OCI-LY1 (cell line): Measurements from ENCODE around the gene OR56A5.
A peak's percentile ranks its signal among the peaks of the same experiment; 100 is the strongest.

Experiments
- H2AFZ ChIP-seq: fragments of 200-600 bp; sonication (generic), shearing (Covaris generic); 2 replicates; pipeline ENCODE4 v1.6.0; 2014; ENCODE audit warnings: antibody characterized with exemption, mild to moderate bottlenecking, low read length
- H3F3A ChIP-seq: fragments of 200-600 bp; sonication (generic), shearing (Covaris generic); 2 replicates; pipeline ENCODE4 v1.6.0; 2014; ENCODE audit warnings: mild to moderate bottlenecking, antibody characterized with exemption, low read length, moderate library complexity; ENCODE audit not compliant: insufficient read depth
- H3K27ac ChIP-seq: fragments of 200-600 bp; sonication (generic); 2 replicates; pipeline ENCODE4 v1.5.1; 2014; ENCODE audit warnings: low read length, mixed run types, mild to moderate bottlenecking, low read depth; ENCODE audit not compliant: poor library complexity, severe bottlenecking
- H3K27me3 ChIP-seq: fragments of 200-600 bp; sonication (generic); 2 replicates; pipeline ENCODE4 v1.6.0; 2014; ENCODE audit warnings: antibody characterized with exemption, mild to moderate bottlenecking, low read length, moderate library complexity; ENCODE audit not compliant: insufficient read depth
- H3K36me3 ChIP-seq: fragments of 200-600 bp; sonication (generic); 2 replicates; pipeline ENCODE4 v1.6.1; 2014; ENCODE audit warnings: mild to moderate bottlenecking, antibody characterized with exemption, low read length, moderate library complexity, mixed read lengths; ENCODE audit not compliant: insufficient read depth
- H3K4me1 ChIP-seq: fragments of 200-600 bp; sonication (generic); 2 replicates; pipeline ENCODE4 v1.5.1; 2014; ENCODE audit warnings: mild to moderate bottlenecking, low read length, moderate library complexity; ENCODE audit not compliant: insufficient read depth, severe bottlenecking
- H3K4me2 ChIP-seq: fragments of 200-600 bp; sonication (generic), shearing (Covaris generic); 2 replicates; pipeline ENCODE4 v1.6.1; 2014; ENCODE audit warnings: low read length
- H3K4me3 ChIP-seq: fragments of 200-600 bp; sonication (generic); 2 replicates; pipeline ENCODE4 v1.5.1; 2014; ENCODE audit warnings: low read length, low read depth, mild to moderate bottlenecking, mixed read lengths; ENCODE audit not compliant: poor library complexity, severe bottlenecking
- H3K79me2 ChIP-seq: fragments of 200-600 bp; shearing (Covaris generic); 2 replicates; pipeline ENCODE4 v1.6.1; 2016; ENCODE audit warnings: mixed run types, low read length, mixed read lengths; ENCODE audit not compliant: insufficient read depth
- H3K9ac ChIP-seq: fragments of 200-600 bp; sonication (generic), shearing (Covaris generic); 2 replicates; pipeline ENCODE4 v1.6.1; 2014; ENCODE audit warnings: mild to moderate bottlenecking, low read length, mixed read lengths
- H3K9me2 ChIP-seq: fragments of 200-600 bp; sonication (generic), shearing (Covaris generic); 2 replicates; pipeline ENCODE4 v1.6.1; 2014; ENCODE audit warnings: low read depth, mild to moderate bottlenecking, low read length, mixed read lengths
- H3K9me3 ChIP-seq: fragments of 200-600 bp; shearing (Covaris generic); 2 replicates; pipeline ENCODE4 v1.6.1; 2014; ENCODE audit warnings: low read length, mixed read lengths
- H4K20me1 ChIP-seq: fragments of 200-600 bp; sonication (generic), shearing (Covaris generic); 2 replicates; pipeline ENCODE4 v1.6.0; 2016; ENCODE audit warnings: mild to moderate bottlenecking, low read length; ENCODE audit not compliant: insufficient read depth
- CTCF ChIP-seq: fragments of 200-600 bp; sonication (generic), shearing (Covaris generic); IDR thresholded peaks from 2 replicates; pipeline ENCODE4 v1.5.1; 2017; ENCODE audit warnings: mild to moderate bottlenecking, antibody characterized with exemption, low read length, moderate library complexity, mixed read lengths
- EZH2 ChIP-seq: fragments of 200-600 bp; sonication (generic), shearing (Covaris generic); IDR thresholded peaks from 2 replicates; pipeline ENCODE4 v1.8.0; 2017; ENCODE audit warnings: borderline replicate concordance, mixed run types, mild to moderate bottlenecking, antibody characterized with exemption, low read length, moderate library complexity, mixed read lengths

Gene OR56A5

DNA sequence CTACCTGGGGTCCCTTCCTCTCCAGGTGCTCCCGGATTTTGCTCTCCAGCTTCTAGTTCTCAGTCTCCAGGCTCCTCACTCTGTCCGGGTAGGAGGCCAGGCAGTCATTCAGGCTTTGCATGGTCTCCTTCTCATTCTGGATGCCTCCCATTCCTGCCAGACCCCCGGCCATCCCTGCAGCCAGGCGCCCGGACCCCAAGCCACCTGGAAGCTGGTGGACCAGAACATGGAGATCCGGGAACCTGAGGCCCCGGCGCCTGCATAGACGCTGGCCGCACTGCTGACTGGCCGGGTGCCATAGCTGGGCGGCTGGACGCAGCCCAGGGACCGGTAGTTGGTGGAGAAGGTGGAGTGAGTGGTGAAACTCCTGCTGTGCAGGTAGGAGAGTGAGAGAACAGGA, 26.5 kb upstream of the OR56A5 start:
- no peak overlapping the region for H2AFZ ChIP-seq
- no peaks in the 10 kb centered on the region for H3F3A ChIP-seq
- no peaks in the 10 kb centered on the region for H4K20me1 ChIP-seq
- no peak overlapping the region for H3K4me3 ChIP-seq
- H3K9ac ChIP-seq: no peak overlapping the region
- no peaks in the 10 kb centered on the region for H3K27me3 ChIP-seq
- H3K36me3 ChIP-seq: no peaks in the 10 kb centered on the region
- H3K4me1 ChIP-seq: no peaks in the 10 kb centered on the region
- no peaks in the 10 kb centered on the region for H3K9me3 ChIP-seq
- H3K4me2 ChIP-seq: no peak overlapping the region
- H3K79me2 ChIP-seq: no peaks in the 10 kb centered on the region
- TF ChIP-seq EZH2 (no peak), CTCF (no peak)
- H3K9me2 ChIP-seq: no peaks in the 10 kb centered on the region
- no peak overlapping the region for H3K27ac ChIP-seq

GRCh38 chr11:5992604-5993251, 24.4 kb upstream of the OR56A5 start:
- no peaks in the 10 kb centered on the region for H3F3A ChIP-seq
- no peak overlapping the region for H3K9ac ChIP-seq
- H3K4me2 ChIP-seq: no peak overlapping the region
- H3K36me3 ChIP-seq: no peaks in the 10 kb centered on the region
- no peak overlapping the region for H3K27ac ChIP-seq
- TF ChIP-seq CTCF: peak; percentile 61
- TF ChIP-seq EZH2: no peak
- H3K27me3 ChIP-seq: no peaks in the 10 kb centered on the region
- no peaks in the 10 kb centered on the region for H3K79me2 ChIP-seq
- no peaks in the 10 kb centered on the region for H3K4me1 ChIP-seq
- no peaks in the 10 kb centered on the region for H4K20me1 ChIP-seq
- H3K4me3 ChIP-seq: no peak overlapping the region
- H3K9me3 ChIP-seq: no peaks in the 10 kb centered on the region
- no peaks in the 10 kb centered on the region for H3K9me2 ChIP-seq
- H2AFZ ChIP-seq: no peak overlapping the region

- Histone ChIP-seq H3K27ac (no peak overlapping the region), H3K9ac (no peak overlapping the region), H3K4me1 (no peaks in the 10 kb centered on the region), H3K27me3 (no peaks in the 10 kb centered on the region), H4K20me1 (no peaks in the 10 kb centered on the region), H3F3A (no peaks in the 10 kb centered on the region), H2AFZ (no peak overlapping the region), H3K36me3 (no peaks in the 10 kb centered on the region), H3K4me2 (no peak overlapping the region), H3K9me3 (no peaks in the 10 kb centered on the region), H3K4me3 (no peak overlapping the region), H3K79me2 (no peaks in the 10 kb centered on the region), H3K9me2 (no peaks in the 10 kb centered on the region)
- TF ChIP-seq EZH2 (no peak), CTCF (no peak)
Measured at GRCh38 chr11:5992150-5992549, 23.9 kb upstream of the OR56A5 start.
